Stimulated activated CD8-positive, alpha-beta memory T cell treated with anti-CD3 and anti-CD28 coated beads, Interleukin-15, amount 100 ng/mL, for 48 hours (primary cell): ENCODE measurements around the gene UBE2G1.
"Not testable (repeated sequence)": the region's sequence is repeated elsewhere in the genome, so short reads cannot be mapped to it uniquely, and the experiment has no call there.

Source experiments
- DNase-seq, 2 donors: peaks; one replicate each; pipeline ENCODE4 v3.0.0-alpha.2; 2020; ENCODE audit warnings: low read depth in 2 of 2

The UBE2G1 gene

DNA sequence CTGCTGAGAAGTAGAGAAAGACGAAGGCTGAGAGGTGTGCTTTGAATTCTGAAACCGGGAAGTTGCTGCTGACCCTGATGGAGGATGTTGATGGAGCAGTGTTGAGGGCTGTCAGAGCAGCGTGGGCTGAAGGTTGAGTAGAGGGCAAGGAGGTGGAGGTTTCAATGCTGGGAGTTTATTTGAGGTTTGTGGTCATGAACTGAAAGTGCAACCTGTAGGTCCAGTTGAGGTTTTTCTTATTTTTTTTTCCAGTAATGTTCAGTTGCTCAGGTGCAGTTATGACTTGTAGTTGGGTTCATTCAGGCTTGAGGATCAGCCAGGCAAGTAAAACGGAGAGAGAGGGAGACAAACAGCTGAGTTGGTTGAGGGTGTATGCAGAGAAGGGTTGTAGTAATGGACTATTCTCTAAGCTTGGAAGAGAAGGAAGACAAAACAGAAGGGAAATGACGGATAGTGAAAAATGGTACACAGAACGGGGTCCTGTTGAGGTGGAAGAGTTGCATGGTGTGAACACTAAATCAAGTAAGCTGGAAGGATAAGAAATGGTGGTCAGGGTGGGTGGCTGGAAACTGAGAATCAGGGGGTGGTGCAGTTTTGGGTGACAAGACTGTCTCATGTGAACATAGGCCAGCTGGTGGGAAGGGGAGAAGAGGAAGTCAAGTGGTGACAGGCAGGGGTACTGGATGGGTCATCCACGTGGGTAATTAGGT is 8.7 kb upstream of the UBE2G1 start:
- DNase-seq, result peak; percentile 60 to 62

DNA sequence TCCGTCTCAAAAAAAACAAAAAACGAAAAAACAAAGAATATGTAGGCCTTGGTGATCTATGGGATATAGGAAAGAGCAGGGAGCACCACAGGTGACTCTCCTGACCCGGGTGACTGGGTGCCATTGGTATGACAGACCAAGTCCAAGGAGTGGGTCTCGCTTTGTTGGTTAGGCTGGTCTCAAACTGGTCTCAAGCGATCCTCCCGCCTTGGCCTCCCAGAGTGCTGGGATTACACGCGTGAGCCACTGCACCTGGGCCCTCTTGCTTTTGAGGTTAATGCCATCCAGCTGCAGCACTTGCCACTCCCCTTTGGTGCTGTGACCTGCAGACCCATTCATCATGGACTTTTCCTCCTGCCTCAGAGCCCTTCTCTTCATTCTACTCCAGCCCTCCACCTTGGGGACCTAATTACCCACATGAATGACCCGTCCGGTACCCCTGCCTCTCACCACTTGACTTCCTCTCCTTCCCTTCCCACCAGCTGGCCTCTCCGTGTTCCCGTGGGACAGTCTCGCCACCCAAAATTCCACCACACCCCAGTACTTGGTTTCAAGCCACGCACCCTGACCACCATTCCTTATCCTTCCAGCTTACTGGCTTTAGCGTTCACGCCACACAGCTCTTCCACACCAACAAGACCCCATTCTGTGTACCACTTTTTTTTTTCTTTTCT is 3.2 kb upstream of the UBE2G1 start:
- DNase-seq, result no peak

DNA sequence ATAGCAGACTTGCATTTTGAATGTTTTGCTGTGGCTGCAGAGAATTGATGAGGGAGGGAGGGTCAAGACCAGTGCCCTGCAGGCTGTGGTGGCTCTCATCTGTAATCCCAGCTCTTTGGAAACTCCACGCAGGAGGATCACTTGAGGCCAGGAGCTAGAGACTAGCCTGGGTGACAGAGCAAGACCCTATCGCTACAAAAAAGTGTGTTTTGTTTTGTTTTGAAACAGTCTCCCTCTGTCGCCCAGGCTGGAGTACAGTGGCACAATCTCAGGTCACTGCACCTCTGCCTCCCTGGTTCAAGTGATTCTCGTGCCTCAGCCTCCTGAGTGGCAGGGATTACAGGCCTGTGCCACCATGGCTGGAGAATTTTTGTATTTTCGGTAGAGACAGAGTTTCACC is 1.9 kb upstream of the UBE2G1 start:
- no peak for DNase-seq

DNA sequence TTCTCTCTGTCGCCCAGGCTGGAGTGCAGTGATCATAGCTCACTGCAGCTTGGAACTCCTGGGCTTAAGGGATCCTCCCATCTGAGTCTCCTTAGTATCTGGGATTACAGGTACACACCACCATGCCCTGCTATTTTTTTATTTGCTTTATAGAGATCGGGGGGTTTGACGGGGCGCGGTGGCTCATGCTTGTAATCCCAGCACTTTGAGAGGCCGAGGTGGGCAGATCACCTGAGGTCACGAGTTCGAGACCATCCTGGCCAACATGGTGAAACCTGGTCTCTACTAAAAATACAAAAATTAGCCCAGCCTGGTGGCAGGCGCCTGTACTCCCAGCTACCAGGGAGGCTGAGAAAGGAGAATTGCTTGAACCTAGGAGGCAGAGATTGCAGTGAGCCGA is 702 bp upstream of the UBE2G1 start:
- DNase-seq, result not testable (repeated sequence)

DNA sequence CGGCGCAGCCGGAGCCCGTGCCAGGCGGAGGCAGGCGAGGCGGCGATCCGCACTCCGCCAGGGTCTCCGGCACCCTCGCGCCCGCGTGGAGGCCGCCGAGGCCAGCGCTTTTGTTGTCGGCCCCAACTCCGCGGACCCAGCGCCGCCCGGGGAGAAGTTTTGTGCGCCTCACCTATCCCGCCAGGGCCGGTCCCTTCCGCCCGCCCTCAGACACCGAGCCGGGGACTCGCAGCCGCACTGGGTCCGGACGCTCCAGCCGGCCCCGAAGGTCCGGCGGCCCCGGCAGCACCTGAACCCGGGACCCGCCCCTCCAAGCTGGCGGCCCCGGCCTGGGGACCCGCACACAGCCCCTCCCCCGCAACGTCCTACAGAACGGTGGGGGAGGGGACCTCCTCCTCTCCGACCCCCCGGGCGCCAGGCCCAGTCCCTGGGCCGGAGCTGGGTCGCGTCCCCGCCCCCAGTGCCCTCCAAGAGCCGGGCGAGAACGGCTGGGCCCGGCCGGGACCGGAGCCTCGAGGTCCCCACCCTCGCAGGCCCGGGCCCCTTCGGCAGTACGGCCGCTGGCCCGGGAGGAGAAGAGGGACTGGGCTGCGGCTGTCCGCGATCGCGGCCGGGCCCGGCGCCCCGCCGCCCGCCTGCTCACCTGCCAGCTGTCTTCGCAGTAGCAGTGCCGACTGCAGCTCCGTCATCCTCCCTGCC is 698 bp downstream of the UBE2G1 start:
- DNase-seq, result peak; percentile 11 to 17

DNA sequence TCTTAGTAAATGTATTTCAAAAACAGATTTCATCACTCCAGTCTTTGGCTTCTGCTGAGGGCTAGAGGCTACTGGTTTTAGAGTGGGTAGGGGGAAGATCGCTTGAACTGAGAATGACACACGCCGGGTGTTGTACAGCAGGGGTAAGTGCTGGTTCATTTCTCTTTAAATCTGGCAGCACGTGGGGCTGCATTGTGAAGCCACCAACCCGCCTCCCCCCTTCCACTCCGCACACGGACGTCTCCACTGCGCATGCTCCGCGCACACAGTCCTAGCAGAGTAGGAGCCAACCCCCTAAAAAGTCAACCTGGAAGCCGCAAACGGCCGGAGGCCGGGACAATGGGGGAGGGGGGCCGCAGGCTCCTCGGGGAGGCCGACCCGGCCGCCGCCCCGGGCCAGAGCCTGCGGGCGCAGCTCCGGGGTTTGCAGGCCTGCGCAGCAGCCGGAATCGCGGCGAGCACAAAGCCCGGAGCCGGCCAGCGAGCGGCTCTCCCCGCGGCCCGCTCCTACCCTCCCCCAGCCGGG is 1.3 kb downstream of the UBE2G1 start:
- DNase-seq, result peak; percentile 80 to 87

DNA sequence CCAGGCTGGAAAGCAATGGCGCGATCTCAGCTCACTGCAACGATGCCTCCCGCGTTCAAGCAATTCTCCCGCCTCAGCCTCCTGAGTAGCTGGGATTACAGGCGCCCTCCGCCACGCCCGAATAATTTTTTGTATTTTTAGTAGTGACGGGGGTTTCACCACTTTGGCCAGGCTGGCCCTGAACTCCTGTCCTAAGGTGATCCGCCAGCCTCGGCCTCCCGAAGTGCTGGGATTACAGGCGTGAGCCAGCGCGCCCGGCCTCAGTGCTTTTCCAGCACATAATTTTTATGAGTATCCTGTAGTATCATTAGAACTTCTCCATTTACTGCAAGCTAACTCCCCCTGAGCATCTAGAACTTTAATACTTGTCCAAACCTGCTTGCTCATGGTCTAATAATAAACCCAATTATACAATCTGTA is 1.8 kb downstream of the UBE2G1 start:
- no peak for DNase-seq

DNA sequence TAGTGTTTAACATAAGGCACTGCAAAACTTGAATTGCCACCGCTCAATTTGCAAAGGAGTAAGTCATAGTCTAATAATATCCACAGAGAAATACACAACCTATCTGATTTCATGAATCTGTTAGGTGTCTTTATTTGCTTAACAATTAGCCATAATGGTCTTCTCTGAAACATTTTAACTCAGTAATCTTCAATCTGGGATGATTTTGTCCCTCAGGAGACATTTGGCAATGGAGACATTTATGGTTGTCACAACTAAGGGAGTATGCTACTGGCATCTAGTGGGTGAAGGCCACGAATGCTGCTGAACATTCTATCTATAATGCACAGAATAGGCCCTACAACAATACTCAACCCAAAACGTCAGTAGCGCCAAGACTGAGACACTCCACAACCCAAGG is 4.3 kb downstream of the UBE2G1 start:
- DNase-seq, result no peak

DNA sequence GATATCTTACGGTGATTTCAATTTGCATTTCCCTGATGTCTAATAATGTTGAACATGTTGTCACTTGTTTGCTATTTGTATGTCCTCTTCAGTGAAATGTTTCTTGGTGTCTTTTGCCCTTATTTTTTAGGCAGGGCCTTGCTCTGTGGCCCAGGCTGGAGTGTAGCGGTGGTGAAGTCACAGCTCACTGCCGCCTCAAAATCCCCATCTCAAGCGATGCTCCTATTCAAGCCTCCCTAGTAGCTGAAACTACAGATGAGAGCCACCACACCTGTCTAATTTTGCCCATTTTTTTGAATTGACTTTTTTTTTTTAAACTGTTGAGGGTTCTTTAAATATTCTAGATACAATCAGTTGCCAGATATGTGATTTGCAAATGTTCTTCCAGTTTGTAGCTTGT is 8.3 kb downstream of the UBE2G1 start:
- DNase-seq, result no peak

DNA sequence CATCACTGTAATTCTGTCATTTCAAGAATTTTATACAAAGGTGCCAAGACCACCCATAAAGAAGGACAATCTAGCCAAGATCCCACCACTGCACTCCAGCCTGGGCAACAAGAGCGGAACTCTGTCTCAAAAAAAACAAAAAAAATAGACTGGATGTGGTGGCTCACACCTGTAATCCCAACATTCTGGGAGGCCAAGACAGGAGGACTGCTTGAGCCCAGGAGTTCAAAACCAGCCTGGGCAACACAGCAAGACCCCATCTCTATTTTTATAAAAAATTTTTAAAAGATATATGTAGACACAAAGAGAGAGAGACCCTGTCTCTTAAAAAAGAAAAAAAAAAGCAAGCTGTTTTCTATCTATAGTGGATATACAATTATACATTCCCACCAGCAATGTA is 8.8 kb downstream of the UBE2G1 start:
- no peak for DNase-seq

DNA sequence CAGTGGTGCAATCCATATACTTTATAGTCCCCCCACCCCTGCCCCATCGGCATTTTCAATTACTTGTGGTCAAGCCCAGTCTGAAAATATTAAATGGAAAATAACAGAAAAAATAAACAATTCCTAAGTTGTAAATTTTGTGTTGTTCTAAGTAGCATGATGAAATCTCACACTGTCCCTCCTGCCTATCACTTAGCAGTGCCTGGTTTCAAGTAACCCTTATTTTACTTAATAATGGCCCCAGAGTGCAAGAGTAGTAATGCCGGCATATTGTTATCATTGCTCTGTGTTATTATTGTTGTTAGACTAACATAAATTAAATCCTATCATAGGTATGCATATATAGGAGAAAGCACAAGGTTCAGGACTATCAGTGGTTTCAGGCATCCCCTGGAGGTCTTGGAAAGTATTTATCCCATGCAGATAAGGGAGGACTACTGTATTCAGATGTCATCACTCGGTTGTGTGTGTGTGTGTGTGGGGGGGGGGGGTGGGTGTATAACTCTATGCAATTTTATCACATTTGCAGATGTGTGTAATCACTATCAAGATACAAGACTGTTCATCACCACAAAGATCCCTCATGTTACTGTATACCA is 9.3 kb downstream of the UBE2G1 start:
- no peak for DNase-seq

DNA sequence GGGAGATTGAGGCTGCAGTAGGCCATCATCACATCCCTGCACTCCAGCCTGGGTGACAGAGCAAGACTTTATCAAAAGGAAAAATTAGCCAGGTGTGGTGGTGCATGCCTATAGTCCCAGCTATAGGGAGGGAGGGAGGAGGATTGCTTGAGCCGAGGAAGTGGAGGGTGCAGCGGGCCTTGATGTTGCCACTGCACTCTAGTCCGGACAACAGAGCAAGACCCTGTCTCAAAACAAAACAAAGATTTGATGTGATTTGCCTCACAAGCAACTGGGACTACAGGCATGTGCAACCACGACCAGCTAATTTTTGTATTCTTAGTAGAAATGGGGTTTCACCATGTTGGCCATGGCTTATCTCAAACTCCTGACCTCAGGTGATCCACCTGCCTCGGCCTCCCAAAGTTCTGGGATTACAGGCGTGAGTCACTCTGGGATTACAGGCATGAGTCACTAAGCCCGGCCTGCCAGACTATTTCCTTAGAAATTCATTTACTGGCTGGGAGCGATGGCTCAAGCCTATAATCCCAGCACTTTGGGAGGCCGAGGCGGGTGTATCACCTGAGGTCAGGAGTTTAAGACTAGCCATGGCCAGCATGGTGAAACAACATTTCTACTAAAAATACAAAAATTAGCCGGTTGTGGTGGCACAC is 11.5 kb downstream of the UBE2G1 start:
- no peak for DNase-seq

DNA sequence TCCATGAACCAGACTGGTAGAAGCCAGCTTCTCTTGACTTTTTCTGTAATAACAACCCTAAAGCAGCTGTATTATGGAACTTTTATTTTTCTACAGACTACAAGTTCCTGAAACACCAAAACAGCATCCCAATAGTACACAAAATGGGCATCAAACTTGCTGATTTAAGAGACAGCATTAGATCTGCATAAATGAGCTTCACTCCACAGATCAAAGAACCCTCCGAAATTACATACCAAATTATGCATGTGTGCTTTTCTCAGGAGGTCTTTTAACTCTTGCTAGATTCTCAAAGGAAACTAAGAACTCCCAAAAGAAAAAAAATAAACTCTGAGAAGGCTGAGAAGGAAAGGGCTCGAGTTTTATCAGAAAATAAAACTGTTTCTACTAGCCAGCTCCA is 12.3 kb downstream of the UBE2G1 start:
- DNase-seq, result no peak

DNA sequence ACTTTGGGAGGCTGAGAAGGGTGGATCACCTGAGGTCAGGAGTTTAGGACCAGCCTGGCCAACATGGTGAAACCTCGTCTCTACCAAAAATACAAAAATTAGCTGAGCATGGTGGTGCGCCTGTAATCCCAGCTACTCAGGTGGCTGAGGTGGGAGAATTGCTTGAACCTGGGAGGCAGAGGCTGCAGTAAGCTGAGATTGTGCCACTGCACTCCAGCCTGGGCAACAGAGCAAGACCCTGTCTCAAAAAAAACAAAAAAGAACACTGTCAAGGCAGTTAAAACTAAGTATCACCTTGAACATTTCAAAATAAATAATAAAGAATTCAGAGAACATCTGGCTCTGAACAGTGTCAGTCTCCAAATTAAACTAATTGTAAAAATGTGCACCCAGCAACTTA is 16.3 kb downstream of the UBE2G1 start:
- not testable (repeated sequence) for DNase-seq

DNA sequence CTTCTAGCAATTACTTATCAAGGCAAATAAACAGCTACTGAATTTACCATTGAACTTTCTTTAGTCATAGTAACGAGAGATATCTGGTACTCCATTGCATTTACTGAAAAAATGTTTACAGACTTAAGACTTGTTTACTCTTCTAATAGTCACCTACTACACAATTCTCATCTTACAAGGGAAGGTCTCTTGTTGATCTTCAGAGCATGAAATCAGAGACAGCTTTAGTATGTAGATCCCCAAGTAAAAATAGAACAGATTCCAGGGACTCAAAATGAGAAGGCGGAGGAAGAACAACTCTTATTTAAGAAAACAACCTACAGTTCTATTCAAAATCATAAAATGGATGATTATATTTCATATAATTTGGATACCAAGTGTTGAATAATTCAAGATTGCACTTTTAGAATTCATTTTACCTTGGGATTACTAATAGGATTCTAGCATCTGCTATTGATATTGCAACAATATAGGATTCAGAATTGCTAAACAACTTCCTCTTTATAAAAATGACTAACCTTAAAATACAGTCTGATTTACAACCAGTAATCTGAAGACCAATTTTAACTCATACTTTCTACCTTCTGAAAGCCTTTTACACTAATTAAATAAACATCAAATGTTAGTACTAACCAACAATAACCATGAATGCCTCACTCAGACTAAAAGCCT is 20.8 kb downstream of the UBE2G1 start:
- DNase-seq, result no peak

DNA sequence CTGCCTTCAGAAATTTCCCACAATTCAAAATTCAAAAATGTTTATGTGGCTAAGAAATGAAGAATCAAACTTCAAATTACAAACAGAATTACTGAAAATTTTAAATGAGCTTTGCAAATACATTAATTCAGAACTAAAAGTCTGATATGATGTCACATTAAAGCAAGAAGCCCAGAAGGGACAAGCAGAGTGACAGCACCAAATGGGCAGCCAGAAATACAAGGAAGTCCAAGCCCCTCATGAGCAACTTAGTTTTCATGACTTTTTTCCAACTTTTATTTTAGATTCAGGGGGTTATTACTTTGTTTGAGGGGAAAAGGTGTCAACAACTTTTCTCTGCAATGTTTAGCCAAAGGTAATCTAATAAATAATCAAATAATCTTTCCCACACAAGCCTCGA is 21.5 kb downstream of the UBE2G1 start:
- no peak for DNase-seq

DNA sequence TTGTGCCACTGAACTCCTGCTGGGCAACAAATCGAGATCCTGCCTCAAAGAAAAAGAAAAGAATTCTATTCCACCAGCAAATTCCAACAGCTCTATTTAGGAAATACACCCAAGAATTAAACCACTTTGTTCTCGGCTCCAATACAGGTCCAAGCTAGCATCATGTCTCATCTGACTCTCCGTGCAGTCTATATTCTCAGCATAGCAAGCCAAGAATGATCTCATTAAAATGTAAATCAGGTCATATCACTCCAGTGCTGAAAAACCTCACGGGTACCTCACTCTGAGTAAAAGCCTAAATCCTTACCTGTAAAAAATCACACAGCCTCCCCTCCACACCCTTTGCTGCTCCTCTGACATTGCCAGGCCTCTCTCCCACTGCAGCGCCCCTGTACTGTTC is 23.9 kb downstream of the UBE2G1 start:
- no peak for DNase-seq

DNA sequence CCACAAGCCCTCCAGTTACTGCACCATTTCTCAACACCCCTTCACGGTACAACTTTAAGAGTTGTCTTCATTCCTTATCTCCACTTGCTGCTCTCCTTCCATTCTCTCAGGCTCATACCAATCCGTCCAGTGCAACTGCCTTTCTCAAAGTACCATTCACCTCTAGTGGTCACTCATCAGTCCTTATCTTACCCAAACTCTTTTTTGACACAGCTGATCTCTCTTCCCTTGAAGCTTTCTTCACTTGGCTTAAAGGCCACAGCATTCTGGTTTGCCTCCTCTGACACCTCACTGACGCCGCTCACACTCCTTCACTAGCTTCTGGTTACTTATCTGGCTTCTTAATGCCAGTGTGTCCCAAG is 24.9 kb downstream of the UBE2G1 start:
- no peak for DNase-seq

DNA sequence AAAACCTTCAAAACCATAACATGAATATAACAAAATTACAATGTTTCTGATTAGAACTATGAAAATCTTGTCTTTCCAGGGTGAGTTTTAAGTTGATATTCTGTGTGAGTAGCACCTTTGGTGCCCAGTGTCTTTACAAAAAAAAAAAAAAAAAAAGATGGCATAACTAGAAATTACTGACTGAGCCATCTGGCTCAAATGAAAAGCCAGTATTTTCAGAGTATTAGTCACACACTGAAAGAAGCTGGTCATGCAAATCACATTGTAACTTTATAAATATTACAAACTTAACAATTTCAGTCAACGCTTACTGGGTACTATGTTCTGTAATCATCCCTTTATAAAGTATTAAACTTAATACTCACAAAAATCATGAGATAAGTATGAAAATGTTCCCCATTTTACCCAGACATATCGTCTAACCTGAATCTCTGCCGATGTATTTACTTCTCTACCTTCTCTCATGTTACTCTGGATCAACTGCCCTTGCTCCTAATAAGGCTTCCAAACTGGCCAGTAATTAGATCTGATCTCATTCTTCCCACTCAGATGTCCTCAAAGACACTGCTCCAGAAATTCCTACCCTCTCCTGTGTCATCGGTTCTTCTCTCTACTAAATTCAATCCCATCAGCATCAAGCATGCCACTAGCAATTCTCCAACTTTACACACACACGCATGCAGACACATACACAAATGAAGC is 25.4 kb downstream of the UBE2G1 start:
- DNase-seq, result no peak

DNA sequence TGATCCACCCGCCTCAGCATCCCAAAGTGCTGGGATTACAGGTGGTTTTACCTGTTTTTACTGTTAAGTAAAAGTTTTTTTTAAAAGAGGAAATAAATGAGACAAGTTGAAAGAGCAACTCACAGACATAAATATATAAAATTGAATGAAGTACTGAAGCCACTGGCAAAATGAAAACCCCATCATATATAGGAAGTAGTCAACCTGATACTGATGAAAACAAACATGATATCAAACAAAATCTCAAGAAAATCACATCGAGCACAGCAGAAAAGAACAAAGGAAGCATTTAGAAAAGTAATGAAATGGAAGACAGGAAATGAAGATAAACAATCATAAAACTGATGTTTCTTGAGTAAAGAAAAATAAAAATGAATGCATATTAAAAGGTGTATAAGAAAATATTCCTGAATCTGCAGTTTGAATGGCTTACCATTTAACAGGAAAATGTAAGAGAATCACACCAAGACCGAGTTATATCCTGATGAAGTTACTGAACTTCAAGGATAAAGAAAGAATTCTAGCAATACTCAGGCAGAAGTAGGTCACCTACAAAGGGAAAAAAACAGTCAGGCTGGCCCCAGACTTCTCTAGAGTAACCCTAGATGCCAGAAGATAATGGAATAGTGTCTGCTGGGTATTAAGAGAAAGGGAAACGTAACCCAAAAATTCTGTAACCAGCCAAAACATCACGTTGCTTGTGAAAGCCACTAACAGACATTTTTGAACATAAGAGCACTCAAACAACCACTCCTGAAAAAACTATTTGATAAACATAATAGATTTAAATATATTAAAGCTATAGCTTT is 31.5 kb downstream of the UBE2G1 start:
- no peak for DNase-seq
